HG03378 (cell line): ENCODE data around the gene SEC61A2.
A peak's percentile ranks its signal among the peaks of the same experiment; 100 is the strongest.

Experiments
- ATAC-seq: cut with Tn5 transposase; IDR thresholded peaks from one replicate; pipeline ENCODE4 v1.9.1; 2021; ENCODE audit warnings: mild to moderate bottlenecking, moderate library complexity; ENCODE audit not compliant: unreplicated experiment

Gene SEC61A2

DNA sequence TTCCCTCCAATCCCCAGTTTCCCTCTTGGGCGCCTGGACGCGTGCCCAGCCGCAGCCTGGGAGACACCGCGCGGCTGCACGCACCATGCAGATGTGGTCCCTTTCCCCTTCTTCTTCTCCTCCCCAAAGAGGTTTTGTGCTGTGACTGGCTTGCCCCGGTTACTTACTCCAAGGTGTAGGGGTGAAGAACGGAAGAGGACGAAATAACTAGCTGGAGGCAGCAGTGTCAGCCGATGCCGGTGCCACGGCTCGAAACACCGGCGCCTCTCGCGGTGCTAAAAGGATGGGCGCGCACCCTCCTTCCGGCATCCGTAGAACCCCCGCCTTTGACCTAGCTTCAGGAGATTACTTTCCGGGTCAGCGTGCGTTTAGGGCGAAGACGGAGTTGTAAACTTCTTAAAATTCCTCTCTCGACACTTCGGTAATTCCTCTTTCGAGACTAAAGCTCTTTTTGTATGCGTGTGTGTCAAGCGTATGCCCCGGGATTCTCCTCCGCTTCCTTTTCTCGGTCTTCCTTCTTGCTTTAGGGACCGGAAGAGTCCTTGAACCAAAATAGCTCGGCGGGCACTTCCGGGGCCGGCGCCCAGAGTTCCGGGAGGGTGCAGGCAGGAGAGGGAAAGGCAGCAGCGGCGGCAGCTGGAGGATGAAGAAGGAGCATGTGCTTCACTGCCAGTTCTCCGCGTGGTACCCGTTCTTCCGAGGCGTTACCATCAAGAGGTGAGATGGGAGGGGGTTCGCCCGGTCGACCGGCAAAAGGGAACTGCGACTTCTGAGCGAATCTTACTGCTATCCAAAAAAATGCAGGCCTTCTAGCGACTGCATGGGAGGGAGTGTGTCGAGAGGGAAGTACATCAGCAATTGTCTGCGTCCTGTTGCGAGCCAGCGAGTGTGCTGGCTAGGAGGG, 66.4 kb downstream of the SEC61A2 start, which contains the start of the genes CDC123 and NUDT5:
TSS of gene CDC123 (plus strand) at position 586 of the 904 bp plus-strand sequence. CDS start at position 644, 58 bp downstream.
TSS of gene NUDT5 (minus strand) at position 289 of the 904 bp plus-strand sequence. CDS start 9,600 bp downstream, outside the sequence.
- peak; percentile 78 for ATAC-seq

GRCh38 chr10:12196531-12197211, 67.2 kb downstream of the SEC61A2 start:
- no peak for ATAC-seq

DNA sequence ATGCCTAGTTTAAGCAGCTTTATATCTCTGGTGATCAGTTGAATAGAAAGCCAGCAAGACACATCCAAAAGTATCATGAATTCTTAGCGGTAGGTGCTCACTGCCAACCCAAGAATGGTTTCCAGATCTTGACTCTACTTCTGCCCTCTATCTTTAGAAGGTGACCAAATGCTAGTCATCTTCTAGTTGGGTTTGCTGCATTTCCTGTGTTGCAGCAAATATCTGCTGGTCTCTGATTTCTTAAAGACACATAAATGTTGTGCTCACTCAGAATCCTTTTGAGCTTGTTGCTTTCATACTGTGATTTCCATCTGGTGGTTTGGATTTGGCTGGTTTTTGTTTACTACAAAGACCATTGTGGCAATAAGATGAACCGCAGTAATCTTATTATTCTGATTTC, 68.7 kb downstream of the SEC61A2 start:
- no peak for ATAC-seq

GRCh38 chr10:12200850-12201249, 71.4 kb downstream of the SEC61A2 start:
- ATAC-seq = no peak

- ATAC-seq = no peak
Observed at GRCh38 chr10:12201543-12201942, 72.1 kb downstream of the SEC61A2 start.

- ATAC-seq = no peak
Observed at GRCh38 chr10:12202226-12202625, 72.7 kb downstream of the SEC61A2 start.

DNA sequence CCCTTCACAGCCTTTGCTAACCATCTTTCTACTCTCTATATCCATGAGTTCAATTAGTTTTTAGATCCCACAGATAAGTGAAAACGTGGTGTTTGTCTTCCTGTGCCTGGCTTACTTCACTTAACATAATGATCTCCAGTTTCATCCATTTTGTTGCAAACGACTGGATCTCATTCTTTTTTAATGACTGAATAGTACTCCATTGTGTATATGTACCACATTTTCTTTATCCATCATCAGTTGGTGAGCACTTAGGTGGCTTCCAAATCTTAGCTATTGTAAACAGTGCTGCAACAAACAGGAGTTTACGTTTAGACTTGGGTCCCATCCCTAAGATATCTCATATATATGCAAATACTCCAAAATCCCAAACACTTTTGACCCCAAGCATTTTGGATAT, 75.6 kb downstream of the SEC61A2 start:
- ATAC-seq = no peak

DNA sequence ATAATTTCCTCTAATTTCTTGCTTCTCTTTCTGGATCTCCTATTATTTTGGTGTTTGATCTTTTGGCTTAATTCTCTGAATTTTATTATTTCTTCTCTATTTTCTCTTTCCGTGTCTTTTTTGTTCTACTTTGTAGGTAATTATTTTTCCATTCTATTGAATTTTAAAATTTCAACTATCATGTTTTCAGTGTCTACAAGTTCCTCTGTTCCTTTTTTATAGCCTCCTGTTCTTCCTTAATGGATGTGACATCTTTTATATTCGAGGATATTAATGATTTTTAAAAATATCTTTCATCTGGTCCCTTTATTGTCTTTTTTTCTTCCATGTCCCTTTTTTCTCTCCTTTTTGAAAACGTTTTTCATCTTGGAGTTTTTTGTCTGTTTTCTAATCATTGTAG, 77.6 kb downstream of the SEC61A2 start:
- no peak for ATAC-seq

- ATAC-seq = no peak
Observed at GRCh38 chr10:12208460-12208859, 79.0 kb downstream of the SEC61A2 start.

GRCh38 chr10:12212454-12212853, 83.0 kb downstream of the SEC61A2 start:
- ATAC-seq = no peak

GRCh38 chr10:12213621-12214020, 84.1 kb downstream of the SEC61A2 start:
- ATAC-seq = no peak

DNA sequence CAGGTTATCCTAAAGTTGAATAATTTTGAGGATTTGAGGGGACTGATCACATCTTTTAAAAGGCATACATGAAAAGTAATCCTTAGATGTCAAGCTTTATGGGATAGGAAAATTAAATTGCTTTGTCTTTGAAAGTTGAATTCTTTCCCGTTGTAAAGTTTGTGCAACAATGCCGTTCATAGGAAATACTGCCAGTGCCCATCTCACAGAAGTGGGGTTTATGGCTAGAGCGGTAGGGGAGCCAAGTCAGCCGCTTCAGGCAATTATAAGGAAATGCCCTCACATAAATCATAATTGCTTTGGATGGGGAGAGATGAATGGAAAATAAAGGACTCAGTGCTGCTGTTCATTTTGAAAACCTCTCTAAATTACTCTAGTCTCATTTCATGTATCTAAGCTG, 84.6 kb downstream of the SEC61A2 start:
- ATAC-seq = no peak

GRCh38 chr10:12214763-12215218, 85.3 kb downstream of the SEC61A2 start:
- ATAC-seq = no peak
